Naive thymus-derived CD4-positive, alpha-beta T cell (primary cell): ENCODE measurements around the gene ARRB2. TPM values are rescaled to one million over a fixed set of nuclear protein-coding genes. Genes with fewer than 3 reads are reported as not detected.

ENCODE experiments used
- ATAC-seq: fragments of 150-1000 bp; cut with Tn5 transposase; 2 replicates; pipeline ENCODE4 v1.10.0; 2021; ENCODE audit warnings: mild to moderate bottlenecking, moderate library complexity
- CTCF ChIA-PET: fragments of 350-600 bp; sonication (Branson Sonifier 250); formaldehyde crosslinking; loops from one replicate; lab custom pipeline; 2021; ENCODE audit warnings: antibody characterized with exemption; lab: Charles Lee
- POLR2A ChIA-PET: fragments of 350-600 bp; sonication (Branson Sonifier 250); formaldehyde crosslinking; loops from one replicate; lab custom pipeline; 2021; ENCODE audit warnings: antibody characterized with exemption, inconsistent platforms; lab: Charles Lee
- DNase-seq, 9 donors: peaks; one replicate each; pipeline versions ENCODE4 v3.0.0 to v3.0.0-alpha.2; 2020 to 2022; ENCODE audit warnings: mixed read lengths in 1 of 9
- H3K27ac ChIP-seq: one replicate; pipeline ENCODE4 v1.7.0; 2013; ENCODE audit warnings: mild to moderate bottlenecking, low read depth, low read length, moderate library complexity
- H3K27me3 ChIP-seq, 2 donors: one replicate each; pipeline ENCODE4 v1.7.0; 2013; ENCODE audit warnings: low read length in 2 of 2, mild to moderate bottlenecking in 2 of 2, moderate library complexity in 2 of 2; ENCODE audit not compliant: control insufficient read depth in 2 of 2, insufficient read depth in 2 of 2
- H3K36me3 ChIP-seq, 3 experiments: 1 replicate in 2 of 3; 2 replicates in 1 of 3; pipeline ENCODE4 v1.7.0; 2013; ENCODE audit warnings: low read length in 3 of 3, mild to moderate bottlenecking in 3 of 3, moderate library complexity in 1 of 3; ENCODE audit not compliant: insufficient read depth in 3 of 3, control insufficient read depth in 2 of 3
- H3K4me1 ChIP-seq, 2 donors: one replicate each; pipeline ENCODE4 v1.7.0; 2013; ENCODE audit warnings: low read length in 2 of 2, mild to moderate bottlenecking in 2 of 2, moderate library complexity in 1 of 2; ENCODE audit not compliant: control insufficient read depth in 2 of 2, insufficient read depth in 2 of 2
- H3K4me3 ChIP-seq: 2 replicates; pipeline ENCODE4 v1.7.0; 2013; ENCODE audit warnings: mild to moderate bottlenecking, low read length
- H3K9me3 ChIP-seq, 3 experiments: 1 replicate in 2 of 3; 2 replicates in 1 of 3; pipeline ENCODE4 v1.7.0; 2013; ENCODE audit warnings: low read length in 3 of 3; ENCODE audit not compliant: control insufficient read depth in 2 of 3
- H3K27ac Mint-ChIP-seq, 9 donors: one replicate each; pipeline ENCODE4 v1.8.0; 2020 to 2022; ENCODE audit warnings: mixed read lengths in 9 of 9, mild to moderate bottlenecking in 8 of 9, moderate library complexity in 5 of 9, inconsistent platforms in 2 of 9
- H3K27me3 Mint-ChIP-seq, 5 donors: one replicate each; pipeline ENCODE4 v1.8.0; 2021 to 2022; ENCODE audit warnings: mixed read lengths in 5 of 5, mild to moderate bottlenecking in 1 of 5
- H3K36me3 Mint-ChIP-seq, 5 donors: one replicate each; pipeline ENCODE4 v1.8.0; 2020 to 2022; ENCODE audit warnings: mixed read lengths in 5 of 5, mild to moderate bottlenecking in 3 of 5, inconsistent platforms in 1 of 5
- H3K4me1 Mint-ChIP-seq, 7 donors: one replicate each; pipeline ENCODE4 v1.8.0; 2020 to 2022; ENCODE audit warnings: mixed read lengths in 7 of 7, mild to moderate bottlenecking in 3 of 7, inconsistent platforms in 1 of 7
- H3K4me3 Mint-ChIP-seq, 10 donors: one replicate each; pipeline ENCODE4 v1.8.0; 2020 to 2022; ENCODE audit warnings: mild to moderate bottlenecking in 10 of 10, mixed read lengths in 10 of 10, moderate library complexity in 6 of 10, inconsistent platforms in 2 of 10
- H3K9me3 Mint-ChIP-seq, 11 donors: one replicate each; pipeline ENCODE4 v1.8.0; 2020 to 2022; ENCODE audit warnings: mixed read lengths in 11 of 11, mild to moderate bottlenecking in 4 of 11, inconsistent platforms in 1 of 11, moderate library complexity in 1 of 11
- intact Hi-C, 2 donors: fragments of 100-400 bp; cut with micrococcal nuclease; formaldehyde crosslinking; loops; one replicate each; pipeline ENCODE4 v1.15.1; 2023
- polyA plus RNA-seq, 2 donors: library from polyadenylated mRNA; unstranded; fragments of 300-500 nt; fragmentation: Illumina TruSeq; gene quantifications; one replicate each; pipeline ENCODE4 v1.2.3, GENCODE V29; 2021
- total RNA-seq, 6 experiments: library from RNA in 5 of 6; stranded (reverse) in 5 of 6; gene quantifications; 1 replicate in 5 of 6; 2 replicates in 1 of 6; pipeline ENCODE4 v1.2.3 and lab custom pipeline; 2021 to 2026

The ARRB2 gene
- total and polyA plus RNA-seq, 7 experiments from 2014 or later: 34.8 to 601 (median 343) TPM

- ChIA-PET CTCF (no interaction called here), POLR2A (no interaction called here)
- H3K9me3 Mint-ChIP-seq: no peaks in the 10 kb centered on the region
- peaks cover 22 to 46% (median 31%) of the 10 kb centered on the region in 7 donors for H3K4me1 Mint-ChIP-seq
- Histone ChIP-seq H3K27ac (no peak overlapping the region), H3K36me3 (peaks cover 8 to 64% (median 24%) of the 10 kb centered on the region in 3 experiments), H3K9me3 (no peaks in the 10 kb centered on the region), H3K4me1 (peaks cover 24 to 25% of the 10 kb centered on the region in 2 donors), H3K4me3 (no peak overlapping the region), H3K27me3 (no peaks in the 10 kb centered on the region)
- H3K36me3 Mint-ChIP-seq: peaks cover 0 to 43% (median 14%) of the 10 kb centered on the region in 5 donors
- no peak overlapping the region for H3K4me3 Mint-ChIP-seq
- intact Hi-C loops: no loop called here
- H3K27ac Mint-ChIP-seq: peak overlapping the region in 2 of 9 donors; percentile 12 to 56
- no peak for ATAC-seq
- no peaks in the 10 kb centered on the region for H3K27me3 Mint-ChIP-seq
- DNase-seq: no peak
These were observed 7.4 kb downstream of the ARRB2 start for GRCh38 chr17:4717791-4718190.

- CTCF ChIA-PET: no interaction called here
- ATAC-seq: no peak
These were observed 7.8 kb downstream of the ARRB2 start for GRCh38 chr17:4718276-4718675.

GRCh38 chr17:4719146-4719545 lies 8.7 kb downstream of the ARRB2 start:
- Mint-ChIP-seq H3K36me3 (peaks cover 0 to 40% (median 14%) of the 10 kb centered on the region in 5 donors), H3K4me1 (peaks cover 16 to 42% (median 21%) of the 10 kb centered on the region in 7 donors), H3K27ac (peak overlapping the region in 3 of 9 donors; percentile 56 to 76 (median 63)), H3K27me3 (no peaks in the 10 kb centered on the region), H3K9me3 (no peaks in the 10 kb centered on the region), H3K4me3 (no peak overlapping the region)
- H3K9me3 ChIP-seq: no peaks in the 10 kb centered on the region
- no peaks in the 10 kb centered on the region for H3K27me3 ChIP-seq
- peaks cover 8 to 64% (median 24%) of the 10 kb centered on the region in 3 experiments for H3K36me3 ChIP-seq
- H3K27ac ChIP-seq: no peak overlapping the region
- intact Hi-C loops: no loop called here
- H3K4me3 ChIP-seq: no peak overlapping the region
- ChIA-PET CTCF (no interaction called here), POLR2A (no interaction called here)
- peaks cover 16 to 19% of the 10 kb centered on the region in 2 donors for H3K4me1 ChIP-seq
- DNase-seq (no peak), ATAC-seq (no peak)

More at GRCh38 chr17:4718276-4718675, 7.8 kb downstream of the ARRB2 start:
- H3K4me3 Mint-ChIP-seq: no peak overlapping the region
- intact Hi-C loops: no loop called here
- no peaks in the 10 kb centered on the region for H3K27me3 ChIP-seq
- peaks cover 0 to 43% (median 14%) of the 10 kb centered on the region in 5 donors for H3K36me3 Mint-ChIP-seq
- no peaks in the 10 kb centered on the region for H3K9me3 ChIP-seq
- no peak for DNase-seq
- H3K4me3 ChIP-seq: no peak overlapping the region
- no peak overlapping the region for H3K27ac ChIP-seq
- H3K9me3 Mint-ChIP-seq: no peaks in the 10 kb centered on the region
- peaks cover 8 to 64% (median 24%) of the 10 kb centered on the region in 3 experiments for H3K36me3 ChIP-seq
- POLR2A ChIA-PET: no interaction called here
- H3K4me1 Mint-ChIP-seq: peaks cover 22 to 47% (median 28%) of the 10 kb centered on the region in 7 donors
- peak overlapping the region in 2 of 9 donors; percentile 12 to 56 for H3K27ac Mint-ChIP-seq
- no peaks in the 10 kb centered on the region for H3K27me3 Mint-ChIP-seq
- H3K4me1 ChIP-seq: peaks cover 24 to 25% of the 10 kb centered on the region in 2 donors

- POLR2A ChIA-PET: interaction anchor here (3.5 kb wide), 1 partner anchor 9 kb away, joined by 26 read pairs; the partner anchor contains the start of gene ARRB2
These were observed 9.3 kb downstream of the ARRB2 start for GRCh38 chr17:4719684-4720221.

GRCh38 chr17:4720787-4721186 lies 10.4 kb downstream of the ARRB2 start:
- ChIA-PET CTCF (no interaction called here), POLR2A (interaction anchor here (0.6 to 3.5 kb wide), 3 partner anchors 10 to 712 kb away, joined by 3 to 26 read pairs (median 4); partner anchors contain the start of gene ARRB2)
- H3K27ac ChIP-seq: peak overlapping the region; percentile 21
- H3K27me3 ChIP-seq: no peaks in the 10 kb centered on the region
- H3K9me3 Mint-ChIP-seq: peaks cover 0 to 2% (median 0%) of the 10 kb centered on the region in 11 donors
- H3K36me3 Mint-ChIP-seq: peaks cover 0 to 29% (median 14%) of the 10 kb centered on the region in 5 donors
- no peak overlapping the region for H3K4me3 ChIP-seq
- DNase-seq (no peak), ATAC-seq (no peak)
- H3K4me3 Mint-ChIP-seq: no peak overlapping the region
- H3K27me3 Mint-ChIP-seq: no peaks in the 10 kb centered on the region
- H3K4me1 ChIP-seq: peaks cover 1 to 4% of the 10 kb centered on the region in 2 donors
- H3K36me3 ChIP-seq: peaks cover 8 to 62% (median 24%) of the 10 kb centered on the region in 3 experiments
- peaks cover 3 to 32% (median 11%) of the 10 kb centered on the region in 7 donors for H3K4me1 Mint-ChIP-seq
- H3K9me3 ChIP-seq: no peaks in the 10 kb centered on the region
- intact Hi-C loops: no loop called here
- H3K27ac Mint-ChIP-seq: peak overlapping the region in 5 of 9 donors; percentile 17 to 69 (median 47)

More at GRCh38 chr17:4719684-4720221, 9.3 kb downstream of the ARRB2 start:
- Histone ChIP-seq H3K27me3 (no peaks in the 10 kb centered on the region), H3K27ac (no peak overlapping the region), H3K9me3 (no peaks in the 10 kb centered on the region), H3K4me1 (peaks cover 11 to 12% of the 10 kb centered on the region in 2 donors), H3K4me3 (no peak overlapping the region), H3K36me3 (peaks cover 8 to 64% (median 24%) of the 10 kb centered on the region in 3 experiments)
- no peaks in the 10 kb centered on the region for H3K9me3 Mint-ChIP-seq
- intact Hi-C loops: no loop called here
- no peak overlapping the region for H3K4me3 Mint-ChIP-seq
- CTCF ChIA-PET: no interaction called here
- H3K27me3 Mint-ChIP-seq: no peaks in the 10 kb centered on the region
- H3K4me1 Mint-ChIP-seq: peaks cover 13 to 40% (median 20%) of the 10 kb centered on the region in 7 donors
- DNase-seq (no peak), ATAC-seq (no peak)
- peaks cover 0 to 38% (median 14%) of the 10 kb centered on the region in 5 donors for H3K36me3 Mint-ChIP-seq
- peak overlapping the region in 3 of 9 donors; percentile 56 to 76 (median 63) for H3K27ac Mint-ChIP-seq

- ChIA-PET POLR2A (interaction anchor here (0.6 to 3.5 kb wide), 5 partner anchors 10 to 712 kb away, joined by 3 to 26 read pairs (median 4); partner anchors contain the start of gene ARRB2), CTCF (no interaction called here)
- Mint-ChIP-seq H3K36me3 (peaks cover 0 to 28% (median 14%) of the 10 kb centered on the region in 5 donors), H3K27me3 (no peaks in the 10 kb centered on the region), H3K9me3 (peaks cover 0 to 2% (median 0%) of the 10 kb centered on the region in 11 donors), H3K4me1 (peaks cover 0 to 33% (median 6%) of the 10 kb centered on the region in 7 donors), H3K4me3 (no peak overlapping the region), H3K27ac (peak overlapping the region; percentile 4 to 82 (median 25))
- no peaks in the 10 kb centered on the region for H3K9me3 ChIP-seq
- H3K4me3 ChIP-seq: no peak overlapping the region
- no peak overlapping the region for H3K27ac ChIP-seq
- H3K4me1 ChIP-seq: no peaks in the 10 kb centered on the region
- no peaks in the 10 kb centered on the region for H3K27me3 ChIP-seq
- DNase-seq (no peak), ATAC-seq (peak; percentile 49)
- intact Hi-C loops: no loop called here
- H3K36me3 ChIP-seq: peaks cover 8 to 56% (median 24%) of the 10 kb centered on the region in 3 experiments
These were observed 11.0 kb downstream of the ARRB2 start for GRCh38 chr17:4721203-4722135.
